ENCODE measurements around the gene POLR3C.
"Not testable (repeated sequence)": the region's sequence is repeated elsewhere in the genome, so short reads cannot be mapped to it uniquely, and the experiment has no call there.

The POLR3C gene

GRCh38 chr1:145823565-145824498 lies at the start of gene POLR3C, which contains the start of gene RNF115:
Gene POLR3C, plus strand, starts transcription at chr1:145824200. Its CDS starts 1,577 bp downstream, at chr1:145825777.
Gene RNF115, minus strand, starts transcription at chr1:145824095. Its CDS starts 222 bp downstream, at chr1:145823873.
- DNase-seq, result peak; percentile 95

- peak; percentile 15 for DNase-seq
Observed at GRCh38 chr1:145777357-145778145, 46.4 kb upstream of the POLR3C start.

GRCh38 chr1:145778146-145778540 lies 45.9 kb upstream of the POLR3C start:
- DNase-seq, result no peak

GRCh38 chr1:145782272-145783099 lies 41.5 kb upstream of the POLR3C start:
- DNase-seq, result no peak

- no peak for DNase-seq
Observed at GRCh38 chr1:145784409-145784808, 39.6 kb upstream of the POLR3C start.

- DNase-seq, result no peak
Observed at GRCh38 chr1:145785547-145785946, 38.5 kb upstream of the POLR3C start.

GRCh38 chr1:145786271-145786670 lies 37.7 kb upstream of the POLR3C start:
- DNase-seq, result no peak

- DNase-seq, result no peak
Observed at GRCh38 chr1:145788580-145788979, 35.4 kb upstream of the POLR3C start.

- not testable (repeated sequence) for DNase-seq
Observed at GRCh38 chr1:145791860-145792259, 32.1 kb upstream of the POLR3C start.

GRCh38 chr1:145792484-145792883 lies 31.5 kb upstream of the POLR3C start:
- DNase-seq, result no peak

GRCh38 chr1:145795257-145795881 lies 28.6 kb upstream of the POLR3C start:
- no peak for DNase-seq

GRCh38 chr1:145796753-145797152 lies 27.2 kb upstream of the POLR3C start:
- no peak for DNase-seq

GRCh38 chr1:145799806-145800205 lies 24.2 kb upstream of the POLR3C start:
- DNase-seq, result no peak

GRCh38 chr1:145804235-145805045 lies 19.6 kb upstream of the POLR3C start:
- no peak for DNase-seq

- no peak for DNase-seq
Observed at GRCh38 chr1:145805057-145805456, 18.9 kb upstream of the POLR3C start.

GRCh38 chr1:145806408-145806807 lies 17.6 kb upstream of the POLR3C start:
- DNase-seq, result no peak

- no peak for DNase-seq
Observed at GRCh38 chr1:145806844-145807243, 17.2 kb upstream of the POLR3C start.

GRCh38 chr1:145812977-145813810 lies 10.8 kb upstream of the POLR3C start:
- not testable (repeated sequence) for DNase-seq

GRCh38 chr1:145818095-145818494 lies 5.9 kb upstream of the POLR3C start:
- DNase-seq, result not testable (repeated sequence)

- DNase-seq, result not testable (repeated sequence)
Observed at GRCh38 chr1:145822779-145823331, 1.1 kb upstream of the POLR3C start.

Measured in RPMI8226 (cell line).